NCI-H510A treated with DMSO at 0.1 percent for 48 hours (cell line): Measurements from ENCODE around the gene PTPN12.
A peak's percentile ranks its signal among the peaks of the same experiment; 100 is the strongest.
"Not testable (repeated sequence)": the region's sequence is repeated elsewhere in the genome, so short reads cannot be mapped to it uniquely, and the experiment has no call there.

Experiments used
- DNase-seq: peaks from one replicate; lab custom pipeline; 2025; lab: John Stamatoyannopoulos, UW

The PTPN12 gene

DNA sequence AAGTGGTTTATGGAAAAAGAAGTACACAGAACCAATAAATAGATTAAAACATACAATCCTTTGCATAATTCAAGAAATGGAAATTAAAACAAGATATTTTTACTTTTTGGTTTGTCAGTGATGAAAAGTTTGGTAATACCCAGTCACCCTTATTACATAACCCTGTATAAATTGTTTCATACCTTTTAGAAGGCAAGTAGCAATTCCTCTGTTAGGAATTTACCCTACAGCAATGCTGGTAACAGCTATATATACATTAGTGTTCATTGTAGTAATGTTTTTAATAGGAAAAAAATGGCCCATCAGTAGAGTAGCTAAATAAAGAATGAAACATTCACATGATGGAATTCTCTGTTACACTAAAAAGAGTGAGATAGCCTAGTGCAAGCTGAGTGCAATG, 42.7 kb downstream of the PTPN12 start:
- no peak for DNase-seq

DNA sequence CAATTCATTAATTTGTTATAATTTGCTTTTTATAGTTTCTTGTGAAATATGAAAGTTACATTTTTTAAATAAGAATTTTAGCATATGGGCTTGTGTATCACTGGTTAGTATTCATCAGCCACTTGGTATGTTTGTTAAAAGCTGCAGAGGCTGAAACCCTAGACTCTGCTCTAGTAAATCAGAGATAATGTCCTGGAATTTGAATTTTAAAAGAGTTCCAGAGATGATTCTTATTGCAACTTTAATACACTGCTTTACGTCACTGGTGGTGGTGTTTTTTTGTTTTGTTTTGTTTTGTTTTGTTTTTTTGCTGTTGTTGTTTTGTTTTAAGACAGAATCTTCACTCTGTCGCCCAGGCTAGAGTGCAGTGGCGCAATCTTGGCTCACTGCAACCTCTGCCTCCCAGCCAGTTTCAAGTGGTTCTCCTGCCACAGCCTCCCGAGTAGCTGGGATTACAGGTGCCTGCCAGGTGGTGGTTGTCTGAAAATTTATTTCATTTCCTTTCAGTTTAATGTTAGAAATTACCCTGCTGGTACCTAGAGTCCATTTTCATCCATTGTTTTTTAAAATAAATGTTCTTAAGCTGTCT, 43.8 kb downstream of the PTPN12 start:
- DNase-seq, result peak; percentile 33

DNA sequence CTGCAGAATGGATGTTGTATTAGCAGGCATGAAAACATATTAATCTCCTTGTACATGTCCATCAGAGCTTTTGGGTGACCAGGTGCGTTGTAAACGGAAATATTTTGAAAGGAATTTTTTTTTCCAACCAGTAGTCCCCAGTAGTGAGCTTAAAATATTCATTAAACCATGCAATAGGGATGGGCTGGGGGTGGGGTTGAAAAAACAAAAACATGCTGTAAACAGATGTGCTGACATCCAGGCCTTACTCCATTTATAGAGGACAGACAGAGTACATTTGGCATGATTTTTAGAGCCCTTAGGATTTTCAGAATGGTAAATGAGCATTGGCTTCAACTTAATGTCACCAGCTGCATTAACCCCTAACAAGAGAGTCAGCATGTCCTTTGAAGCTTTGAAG, 50.2 kb downstream of the PTPN12 start:
- DNase-seq, result no peak

DNA sequence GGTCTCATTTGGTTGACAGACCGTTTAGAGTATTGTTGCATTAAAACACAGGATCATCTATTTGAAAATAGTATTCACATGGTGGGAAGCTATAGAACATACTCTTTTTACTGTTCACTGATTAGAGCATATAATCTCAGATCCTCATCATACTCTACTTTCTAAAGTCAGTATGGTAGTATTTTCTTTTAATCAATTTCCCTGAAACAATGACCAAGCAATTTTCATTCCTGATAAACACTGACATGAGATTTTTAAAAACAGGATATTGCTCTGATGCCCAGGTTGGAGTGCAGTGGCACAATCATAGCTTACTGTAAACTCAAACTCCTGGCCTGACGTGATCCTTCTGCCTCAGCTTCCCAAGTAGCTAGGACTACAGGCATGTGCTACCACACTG, 63.9 kb downstream of the PTPN12 start:
- no peak for DNase-seq

DNA sequence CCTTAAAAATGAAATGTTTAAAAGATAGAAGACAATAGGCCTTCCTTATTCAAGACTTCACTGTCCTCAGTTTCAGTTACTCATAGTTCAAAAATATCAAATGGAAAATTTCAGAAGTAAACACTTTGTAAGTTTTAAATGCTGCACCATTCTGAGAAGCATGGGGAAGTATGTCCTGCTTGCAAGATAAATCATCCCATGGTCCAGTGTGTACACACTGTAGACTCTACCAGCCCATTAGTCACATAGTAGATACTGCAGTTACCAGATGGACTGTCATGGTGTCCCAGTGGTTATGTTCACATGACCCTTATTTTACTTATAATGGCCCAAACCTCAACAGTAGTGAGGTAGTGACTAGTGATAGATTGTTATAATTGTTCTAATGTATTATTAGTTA, 69.5 kb downstream of the PTPN12 start:
- no peak for DNase-seq

DNA sequence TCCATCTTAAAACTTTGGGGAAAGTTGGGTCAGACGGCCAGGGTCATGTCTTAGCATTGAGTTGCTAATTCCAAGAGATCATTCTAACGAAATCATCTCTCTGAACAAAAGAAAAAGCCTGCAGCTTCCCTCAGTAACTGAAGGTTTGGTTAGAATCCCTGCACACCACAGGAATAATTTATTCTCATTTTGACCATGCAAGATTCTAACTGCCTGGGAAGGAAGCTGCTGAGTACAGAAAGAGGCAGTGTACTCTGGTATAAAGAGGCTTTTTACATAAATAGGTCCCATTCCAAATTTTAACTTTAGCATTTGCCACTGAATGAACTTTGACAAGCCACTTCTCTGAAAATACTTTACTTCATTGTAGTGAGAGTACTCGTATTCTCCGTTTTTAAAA, 82.2 kb downstream of the PTPN12 start:
- DNase-seq, result no peak

DNA sequence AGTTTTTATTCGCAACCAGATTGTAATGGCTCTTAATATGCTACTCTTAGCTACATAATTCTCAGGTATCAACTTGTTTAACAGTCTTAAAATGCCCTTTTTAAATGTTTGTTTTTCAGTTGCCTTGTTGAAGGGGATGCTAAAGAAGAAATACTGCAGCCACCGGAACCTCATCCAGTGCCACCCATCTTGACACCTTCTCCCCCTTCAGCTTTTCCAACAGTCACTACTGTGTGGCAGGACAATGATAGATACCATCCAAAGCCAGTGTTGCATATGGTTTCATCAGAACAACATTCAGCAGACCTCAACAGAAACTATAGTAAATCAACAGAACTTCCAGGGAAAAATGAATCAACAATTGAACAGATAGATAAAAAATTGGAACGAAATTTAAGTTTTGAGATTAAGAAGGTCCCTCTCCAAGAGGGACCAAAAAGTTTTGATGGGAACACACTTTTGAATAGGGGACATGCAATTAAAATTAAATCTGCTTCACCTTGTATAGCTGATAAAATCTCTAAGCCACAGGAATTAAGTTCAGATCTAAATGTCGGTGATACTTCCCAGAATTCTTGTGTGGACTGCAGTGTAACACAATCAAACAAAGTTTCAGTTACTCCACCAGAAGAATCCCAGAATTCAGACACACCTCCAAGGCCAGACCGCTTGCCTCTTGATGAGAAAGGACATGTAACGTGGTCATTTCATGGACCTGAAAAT, 89.7 kb downstream of the PTPN12 start:
- no peak for DNase-seq

DNA sequence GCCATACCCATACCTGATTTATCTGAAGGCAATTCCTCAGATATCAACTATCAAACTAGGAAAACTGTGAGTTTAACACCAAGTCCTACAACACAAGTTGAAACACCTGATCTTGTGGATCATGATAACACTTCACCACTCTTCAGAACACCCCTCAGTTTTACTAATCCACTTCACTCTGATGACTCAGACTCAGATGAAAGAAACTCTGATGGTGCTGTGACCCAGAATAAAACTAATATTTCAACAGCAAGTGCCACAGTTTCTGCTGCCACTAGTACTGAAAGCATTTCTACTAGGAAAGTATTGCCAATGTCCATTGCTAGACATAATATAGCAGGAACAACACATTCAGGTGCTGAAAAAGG, 90.2 kb downstream of the PTPN12 start:
- no peak for DNase-seq

DNA sequence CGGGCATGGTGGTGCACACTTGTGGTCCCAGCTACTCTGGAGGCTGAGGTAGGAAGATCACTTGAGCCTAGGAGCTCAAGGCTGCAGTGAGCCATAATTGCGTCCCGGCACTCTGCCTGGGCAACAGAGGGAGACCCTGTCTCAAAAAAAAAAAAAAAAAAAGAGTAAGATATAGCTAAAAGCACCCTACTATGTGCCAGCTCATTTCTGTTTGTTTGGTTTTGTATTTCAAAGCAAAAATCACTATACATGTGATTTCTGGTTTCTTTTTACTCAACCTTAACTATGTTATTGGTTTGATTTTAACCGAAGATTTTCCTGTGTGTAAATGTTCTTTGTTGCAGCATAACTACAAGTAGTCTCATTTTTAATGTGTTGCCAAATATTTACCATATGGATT, 92.7 kb downstream of the PTPN12 start:
- no peak for DNase-seq

DNA sequence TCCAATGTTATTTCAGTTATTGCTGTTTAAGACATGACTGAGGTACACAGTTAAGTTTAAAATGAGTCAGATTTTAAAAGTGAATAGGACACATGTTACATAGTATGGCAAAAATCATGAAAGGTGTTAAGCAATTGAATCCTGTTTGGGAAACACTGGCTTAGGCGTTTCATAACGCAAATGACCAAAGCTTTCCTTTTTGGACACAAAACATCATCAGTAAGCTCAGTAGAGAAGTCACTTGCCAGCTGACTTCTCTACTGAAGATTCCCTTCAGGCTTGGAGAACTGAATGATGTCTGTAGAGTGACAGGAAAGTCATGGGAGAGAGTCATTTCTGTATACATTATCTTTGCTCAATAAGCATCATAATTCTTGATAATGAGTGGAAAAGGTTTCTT, 94.7 kb downstream of the PTPN12 start:
- no peak for DNase-seq

DNA sequence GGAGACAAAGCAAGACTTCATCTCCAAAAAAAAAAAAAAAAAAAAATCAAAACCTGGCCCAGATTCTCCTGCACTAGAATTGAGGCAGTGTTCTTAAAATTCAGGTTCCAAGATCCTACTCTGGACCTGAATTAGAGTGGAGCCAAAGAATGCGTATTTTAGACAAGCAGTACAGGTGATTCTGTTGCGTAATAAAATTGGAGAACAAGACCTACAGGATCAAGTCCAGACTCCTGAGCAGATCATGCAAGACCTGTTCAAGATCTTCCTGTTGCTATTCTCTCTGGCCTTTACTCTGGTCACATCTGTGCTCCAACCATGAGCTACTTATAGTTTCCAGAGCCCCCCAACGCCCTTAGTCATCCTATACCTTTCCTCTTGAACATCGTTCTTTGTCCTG, 107.7 kb downstream of the PTPN12 start:
- no peak for DNase-seq

DNA sequence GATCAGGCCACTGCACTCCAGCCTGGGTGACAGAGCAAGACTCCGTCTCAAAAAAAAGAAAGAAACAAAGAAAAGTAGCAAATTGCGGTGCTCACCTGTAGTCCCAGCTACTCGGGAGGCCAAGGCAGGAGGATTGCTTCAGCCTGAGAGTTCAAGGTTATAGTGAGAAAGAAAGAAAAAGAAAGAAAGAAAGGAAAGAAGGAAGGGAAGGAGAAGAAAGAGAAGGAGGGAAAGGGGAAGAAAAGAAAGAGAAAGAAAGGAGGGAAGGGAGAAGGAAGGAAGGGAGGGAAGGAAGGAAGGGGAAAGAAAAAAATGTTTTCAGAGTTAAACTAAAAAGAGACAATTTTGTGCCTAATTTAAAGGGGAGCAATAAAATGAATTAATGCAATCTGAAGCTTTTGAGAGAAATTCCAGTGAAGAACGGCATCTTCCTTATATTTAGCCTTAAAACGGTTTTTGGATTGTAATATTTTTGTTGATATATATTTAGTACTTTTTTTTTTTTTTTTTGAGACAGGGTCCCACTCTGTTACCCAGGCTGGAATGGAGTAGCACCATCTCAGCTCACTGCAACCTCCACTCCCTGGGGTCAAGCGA, 111.7 kb downstream of the PTPN12 start:
- DNase-seq, result no peak

DNA sequence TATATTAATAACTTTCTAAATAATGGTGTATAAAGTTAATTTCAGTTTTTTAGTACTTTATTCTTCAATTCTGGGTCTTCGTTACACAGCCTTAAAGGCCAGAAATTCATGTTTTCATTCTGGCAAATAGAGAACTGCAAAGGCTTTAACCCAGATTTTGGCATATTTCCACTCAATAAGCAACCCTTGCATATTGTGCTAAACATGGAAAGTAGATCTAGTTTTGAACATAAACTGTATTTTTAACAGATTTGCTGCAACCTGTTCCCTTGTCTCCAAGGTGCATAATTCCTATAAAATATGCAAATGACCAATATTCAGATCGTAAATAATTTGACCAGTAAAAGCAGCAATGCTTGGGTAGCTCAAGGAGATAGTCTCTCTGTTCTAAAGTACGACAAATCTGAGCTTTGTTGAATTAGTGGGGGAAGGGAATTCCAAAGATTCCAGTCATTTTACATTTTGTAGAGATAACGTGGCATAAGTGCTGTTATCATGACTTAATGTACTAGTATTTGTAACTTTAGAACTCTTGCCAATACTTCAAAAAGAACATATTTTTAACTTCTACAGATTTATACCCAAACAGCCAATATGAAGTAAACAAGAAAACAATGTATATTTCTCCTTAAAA, 112.7 kb downstream of the PTPN12 start:
- no peak for DNase-seq

DNA sequence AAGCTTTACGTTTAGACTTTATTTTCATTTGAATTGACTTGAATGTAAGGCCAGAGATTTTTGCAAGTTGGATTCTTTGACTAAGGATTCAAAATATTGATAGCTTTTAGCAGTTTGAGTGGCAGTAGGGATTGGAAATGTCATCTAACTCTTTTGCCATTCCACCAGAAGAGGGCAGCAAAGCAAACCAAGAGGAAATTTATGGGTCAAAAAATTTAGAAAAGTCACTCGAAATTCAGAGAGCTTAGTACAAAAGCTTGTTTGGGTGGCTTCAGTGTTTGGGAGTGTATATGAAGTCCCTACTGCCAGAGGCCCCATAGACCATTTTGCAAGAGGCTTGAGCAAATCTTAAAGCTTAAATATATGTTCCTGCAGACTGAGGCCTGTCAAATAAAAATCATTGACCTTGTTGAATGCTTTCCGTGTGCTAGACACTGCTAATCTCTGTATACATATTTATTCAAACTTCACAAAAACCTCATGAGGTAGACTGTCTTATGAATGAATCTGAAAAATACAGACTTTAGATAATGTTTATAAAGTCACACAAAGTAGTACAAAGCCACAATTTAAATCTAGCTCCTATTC, 114.6 kb downstream of the PTPN12 start:
- DNase-seq, result no peak

DNA sequence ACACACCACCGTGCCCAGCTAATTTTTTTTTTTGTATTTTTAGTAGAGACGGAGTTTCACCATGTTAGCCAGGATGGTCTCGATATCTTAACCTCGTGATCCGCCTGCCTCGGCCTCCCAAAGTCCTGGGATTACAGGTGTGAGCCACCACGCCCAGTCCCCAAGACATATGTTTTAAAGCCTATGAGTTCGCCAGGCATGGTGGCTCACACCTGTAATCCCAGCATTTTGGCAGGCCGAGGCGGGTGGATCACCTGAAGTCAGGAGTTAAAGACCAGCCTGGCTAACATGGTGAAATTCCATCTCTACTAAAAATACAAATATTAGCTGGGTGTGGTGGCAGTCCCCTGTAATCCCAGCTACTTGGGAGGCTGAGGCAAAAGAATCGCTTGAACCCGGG, 115.7 kb downstream of the PTPN12 start:
- DNase-seq, result not testable (repeated sequence)

DNA sequence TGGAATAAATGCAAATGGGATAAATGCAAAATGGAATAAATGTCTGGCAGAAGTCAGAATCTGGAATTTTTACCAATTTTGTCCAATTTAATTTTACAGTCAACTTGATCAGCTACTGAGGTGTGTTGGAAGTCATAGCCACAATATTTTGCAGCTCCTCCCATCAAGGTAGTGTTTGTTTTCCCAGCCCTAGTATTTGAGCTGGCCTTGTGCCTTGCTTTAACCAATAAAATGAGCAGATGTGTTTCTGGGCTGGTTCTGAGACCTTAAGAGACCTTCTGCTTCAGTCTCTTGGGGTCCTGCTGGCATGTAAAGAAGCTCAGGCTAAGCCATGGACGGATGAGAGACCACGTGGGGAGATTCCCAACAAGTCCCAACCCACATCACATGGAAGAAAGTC, 116.5 kb downstream of the PTPN12 start:
- DNase-seq, result no peak

DNA sequence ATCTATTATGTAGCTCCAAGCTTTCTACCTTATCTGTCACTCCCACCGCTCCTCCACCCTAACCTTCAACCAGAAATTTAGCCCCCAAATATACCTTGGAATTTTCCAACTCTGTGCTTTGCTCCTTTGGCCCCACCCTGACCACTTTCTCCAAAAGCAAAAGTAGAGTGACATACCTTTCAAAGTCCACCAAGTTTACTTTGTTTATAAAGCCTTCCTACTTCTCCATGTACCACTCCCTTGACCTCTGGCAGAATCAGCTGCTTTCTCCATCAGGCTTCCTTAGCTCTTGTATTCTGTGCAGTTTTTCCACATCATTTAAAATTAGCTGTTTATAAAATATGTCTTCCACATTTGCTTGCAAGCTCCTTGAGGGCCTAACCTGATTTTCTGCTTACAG, 118.3 kb downstream of the PTPN12 start:
- DNase-seq, result no peak

DNA sequence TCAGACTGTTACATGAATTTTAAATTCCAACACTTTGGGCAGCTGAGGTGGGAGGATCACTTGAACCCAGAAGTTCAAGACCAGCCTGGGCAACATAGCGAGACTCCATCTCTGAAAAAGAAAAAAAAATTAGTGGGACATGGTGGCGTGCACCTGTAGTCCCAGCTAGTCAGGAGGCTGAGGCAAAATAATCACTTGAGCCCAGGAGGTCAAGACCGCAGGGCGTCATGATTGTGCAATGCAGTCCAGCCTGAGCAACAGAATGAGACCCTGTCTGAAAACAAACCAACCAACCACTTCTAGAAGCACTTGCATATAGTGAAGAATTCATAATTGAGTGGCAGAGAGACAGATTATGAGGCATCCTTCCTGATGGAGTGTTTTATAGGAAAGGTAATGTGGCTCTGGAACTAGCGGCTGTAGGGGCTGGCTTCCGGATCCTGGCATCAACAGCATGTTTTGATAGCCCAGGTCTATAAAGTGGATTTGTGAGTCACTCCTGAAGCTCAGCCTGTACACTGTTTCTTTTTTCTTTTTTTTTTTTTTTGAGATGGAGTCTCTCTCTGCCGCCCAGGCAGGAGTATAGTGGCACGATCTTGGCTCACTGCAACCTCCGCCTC, 118.9 kb downstream of the PTPN12 start:
- DNase-seq, result no peak

DNA sequence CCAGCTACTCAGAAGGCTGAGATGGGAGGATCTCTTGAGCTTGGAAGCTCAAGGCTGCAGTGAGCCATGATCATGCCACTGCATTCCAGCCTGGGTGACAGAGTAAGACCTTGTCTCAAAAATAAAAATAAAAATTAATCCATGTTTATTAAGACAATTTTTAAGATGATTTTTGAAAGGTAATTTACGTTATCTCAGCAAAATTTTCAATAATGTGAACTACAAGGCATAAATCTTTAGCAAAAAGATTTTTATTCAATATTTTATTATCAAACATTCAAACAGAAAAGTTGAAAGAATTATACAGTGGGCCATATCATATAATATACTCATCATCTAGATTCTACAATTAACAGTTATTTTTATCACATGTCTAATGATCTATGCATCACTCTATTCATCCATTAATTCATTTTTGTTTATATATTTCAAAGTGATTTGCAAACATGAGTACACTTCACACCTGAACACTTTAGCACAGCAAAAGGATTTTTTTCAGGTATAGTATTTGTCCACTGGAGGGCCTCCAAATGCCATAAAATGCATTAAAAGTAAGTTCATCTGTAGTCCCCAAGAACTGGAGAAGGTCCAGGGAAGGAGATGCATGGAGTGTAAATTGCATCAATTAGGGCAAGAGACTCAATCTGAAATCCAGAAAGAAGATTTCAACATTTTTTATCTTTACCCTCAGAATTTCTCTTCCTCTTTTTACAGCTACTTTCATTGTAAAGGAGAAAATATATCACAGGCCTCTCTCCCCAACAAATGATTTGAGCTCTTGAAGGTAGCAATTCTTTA, 120.5 kb downstream of the PTPN12 start:
- DNase-seq, result peak; percentile 58

DNA sequence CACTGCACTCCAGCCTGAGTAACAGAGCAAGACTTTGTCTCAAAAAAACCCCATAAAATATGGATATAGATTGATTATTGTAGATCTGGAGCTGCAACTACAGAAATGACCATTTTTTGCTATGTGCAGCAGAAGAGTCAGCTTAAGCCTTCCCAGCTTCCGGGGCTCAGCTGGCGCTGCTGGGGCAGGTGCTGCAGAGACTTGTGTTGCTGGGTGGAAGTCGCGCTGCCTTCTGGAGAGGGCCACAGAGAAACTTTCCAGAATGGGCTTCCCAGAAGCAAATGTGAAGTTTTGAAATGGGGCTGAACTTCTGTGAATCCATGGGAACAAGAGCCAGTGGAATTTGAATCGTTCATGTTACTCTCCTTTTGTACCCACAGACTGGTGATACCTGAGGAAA, 121.8 kb downstream of the PTPN12 start:
- DNase-seq, result no peak

DNA sequence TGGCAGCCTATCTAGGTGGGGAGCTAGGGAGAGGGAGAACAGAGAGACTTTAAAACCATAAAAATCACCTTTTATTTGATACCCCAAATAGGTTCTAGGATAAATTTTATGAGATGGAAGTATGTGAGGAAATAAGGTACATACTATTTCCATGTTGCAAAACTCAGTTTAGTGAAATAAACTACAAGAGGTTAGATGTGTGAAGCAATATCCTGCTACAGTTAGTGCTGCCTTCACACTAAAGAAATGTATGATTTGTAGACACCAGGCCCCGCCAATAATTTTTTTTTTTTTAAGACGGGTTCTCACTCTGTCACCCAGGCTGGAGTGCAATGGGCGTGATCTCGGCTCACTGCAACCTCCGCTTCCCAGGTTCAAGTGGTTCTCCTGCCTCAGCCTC, 124.7 kb downstream of the PTPN12 start:
- DNase-seq, result no peak

DNA sequence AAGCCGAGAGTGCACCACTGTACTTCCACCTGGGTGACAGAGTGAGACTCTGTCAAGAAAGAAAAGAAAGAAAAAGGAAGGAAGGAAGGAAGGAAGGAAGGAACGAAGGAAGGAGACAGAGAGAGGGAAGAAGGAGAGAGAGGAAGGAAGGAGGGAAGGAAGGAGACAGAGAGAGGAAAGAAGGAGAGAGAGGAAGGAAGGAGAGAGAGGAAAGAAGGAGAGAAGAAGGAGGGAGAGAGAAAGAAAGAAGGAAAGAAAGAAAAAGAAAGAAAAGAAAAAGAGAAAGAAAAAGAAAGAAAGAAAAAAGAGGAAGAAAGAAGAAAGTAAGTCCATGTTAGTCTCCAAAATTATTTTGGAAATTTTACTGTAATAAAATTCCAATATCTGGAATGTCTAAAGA, 125.8 kb downstream of the PTPN12 start:
- DNase-seq, result no peak
